Body of pancreas (tissue), 4 donors: ENCODE results near the gene FFAR4. TPM values are rescaled to one million over a fixed set of nuclear protein-coding genes. Genes with fewer than 3 reads are reported as not detected.

ENCODE experiments used
- ATAC-seq: fragments of 150-250 bp; one replicate; pipeline ENCODE4 v1.9.1; 2016
- DNase-seq, 4 donors: peaks; one replicate each; pipeline ENCODE4 v3.0.0-alpha.2; 2019
- H3K27ac ChIP-seq, 4 donors: fragments of 200-600 bp; sonication (generic); 1 replicate in 3 of 4; 2 replicates in 1 of 4; pipeline versions ENCODE4 v1.5.1 to v1.6.1; 2016 to 2019; ENCODE audit warnings: mild to moderate bottlenecking in 1 of 4, mixed read lengths in 1 of 4, moderate library complexity in 1 of 4
- H3K27me3 ChIP-seq, 2 donors: fragments of 200-600 bp; sonication (generic); one replicate each; pipeline ENCODE4 v1.6.0; 2016; ENCODE audit warnings: mild to moderate bottlenecking in 1 of 2
- H3K36me3 ChIP-seq, 2 donors: fragments of 200-600 bp; sonication (generic); replicated peaks in 1 of 2; 2 replicates each; pipeline ENCODE4 v1.5.1; 2016; ENCODE audit warnings: low read depth in 2 of 2; ENCODE audit not compliant: insufficient read depth in 1 of 2
- H3K4me1 ChIP-seq: fragments of 200-600 bp; sonication (generic); one replicate; pipeline ENCODE4 v1.6.0; 2016
- H3K4me3 ChIP-seq, 2 donors: fragments of 200-600 bp; sonication (generic); 1 replicate in 1 of 2; 2 replicates in 1 of 2; pipeline ENCODE4 v1.5.1; 2016 to 2019
- H3K9me3 ChIP-seq, 3 donors: fragments of 200-600 bp; sonication (generic); 1 replicate in 2 of 3; 2 replicates in 1 of 3; pipeline ENCODE4 v1.5.1; 2016
- POLR2A ChIP-seq, 3 donors: fragments of 450-650 bp; IDR thresholded peaks; one replicate each; pipeline ENCODE4 v1.6.1; 2016; ENCODE audit warnings: antibody characterized with exemption in 3 of 3, mild to moderate bottlenecking in 2 of 3
- WGBS, 2 donors: methylation state at CpG; one replicate each; pipeline ENCODE4 v1.1.5; 2017; 5-methylcytosine and 5-hydroxymethylcytosine counted together
- intact Hi-C: fragments of 100-400 bp; cut with DNase I; formaldehyde crosslinking; loops from one replicate; pipeline ENCODE4 v1.15.1; 2023
- total RNA-seq, 2 donors: library from RNA; depleted of rRNA; stranded (reverse); fragments of >200 nt; gene quantifications; one replicate each; pipeline ENCODE4 v1.1.0, GENCODE V29; 2016
- TF ChIP-seq, protein P1 (sequence below), 7 experiments: fragments of 450-650 bp in 4 of 7; fragments of 200-600 bp in 3 of 7; sonication (generic) in 3 of 7; IDR thresholded peaks; one replicate each; pipeline ENCODE4 v1.5.1; 2016 to 2019; ENCODE audit warnings: antibody characterized with exemption in 7 of 7

FFAR4 gene
- total RNA-seq, 2 donors from 2014 or later: 0.78 to 2.3 TPM

DNA sequence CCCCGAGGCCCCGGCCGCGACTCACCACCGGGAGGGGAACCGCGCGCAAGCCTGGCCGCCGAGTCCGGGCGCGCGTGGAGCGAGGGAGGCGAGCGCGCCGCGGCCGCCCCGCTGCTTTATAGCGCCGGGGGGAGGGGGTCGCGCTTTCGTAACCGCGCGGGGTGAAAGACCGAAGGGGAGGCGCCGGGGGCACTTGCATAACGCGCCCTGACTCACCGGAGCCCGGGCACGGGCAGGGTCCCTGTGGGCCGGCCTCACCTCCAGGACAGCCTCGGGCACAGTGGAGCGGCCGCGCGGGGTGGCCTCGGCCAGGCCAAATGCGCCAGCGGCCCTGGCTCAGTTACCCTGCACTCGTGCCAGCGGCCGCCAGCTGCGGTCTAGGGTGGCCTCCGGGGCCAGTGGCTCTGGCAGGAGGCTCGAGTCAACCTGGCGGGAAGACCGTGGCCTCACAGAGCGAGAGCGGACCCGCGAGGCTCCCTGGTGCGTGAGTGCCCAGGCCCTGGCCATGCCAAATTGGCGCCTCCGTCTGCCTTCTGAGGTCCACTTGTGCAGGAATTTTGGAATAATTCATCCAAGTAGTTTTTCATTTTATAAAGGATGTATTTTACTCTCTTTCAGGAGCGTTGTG lies 34.8 kb downstream of the FFAR4 start, which contains the start of gene RBP4:
TSS of gene RBP4 (minus strand) at position 90 of the 628 bp plus-strand sequence. CDS start 207 bp downstream, outside the sequence.
- DNase-seq (peak in 3 of 4 donors; percentile 27 to 34 (median 34)), ATAC-seq (peak; percentile 53)
- no peaks in the 10 kb centered on the region for H3K36me3 ChIP-seq
- peaks cover 0 to 6% of the 10 kb centered on the region in 2 donors for H3K27me3 ChIP-seq
- WGBS, 2 donors: 2 to 6% methylated on average over 12 to 48 of the region's 63 CpGs
- no peaks in the 10 kb centered on the region for H3K9me3 ChIP-seq
- intact Hi-C loops: no loop called here
- H3K27ac ChIP-seq: no peak within 1 kb of the TSS
- TF ChIP-seq, protein P1, sequence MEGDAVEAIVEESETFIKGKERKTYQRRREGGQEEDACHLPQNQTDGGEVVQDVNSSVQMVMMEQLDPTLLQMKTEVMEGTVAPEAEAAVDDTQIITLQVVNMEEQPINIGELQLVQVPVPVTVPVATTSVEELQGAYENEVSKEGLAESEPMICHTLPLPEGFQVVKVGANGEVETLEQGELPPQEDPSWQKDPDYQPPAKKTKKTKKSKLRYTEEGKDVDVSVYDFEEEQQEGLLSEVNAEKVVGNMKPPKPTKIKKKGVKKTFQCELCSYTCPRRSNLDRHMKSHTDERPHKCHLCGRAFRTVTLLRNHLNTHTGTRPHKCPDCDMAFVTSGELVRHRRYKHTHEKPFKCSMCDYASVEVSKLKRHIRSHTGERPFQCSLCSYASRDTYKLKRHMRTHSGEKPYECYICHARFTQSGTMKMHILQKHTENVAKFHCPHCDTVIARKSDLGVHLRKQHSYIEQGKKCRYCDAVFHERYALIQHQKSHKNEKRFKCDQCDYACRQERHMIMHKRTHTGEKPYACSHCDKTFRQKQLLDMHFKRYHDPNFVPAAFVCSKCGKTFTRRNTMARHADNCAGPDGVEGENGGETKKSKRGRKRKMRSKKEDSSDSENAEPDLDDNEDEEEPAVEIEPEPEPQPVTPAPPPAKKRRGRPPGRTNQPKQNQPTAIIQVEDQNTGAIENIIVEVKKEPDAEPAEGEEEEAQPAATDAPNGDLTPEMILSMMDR (IDR thresholded peaks at IDR 0.05): no peak
- TF ChIP-seq POLR2A (IDR thresholded peaks at IDR 0.05): peak in 2 of 3 donors; percentile 8 to 28
- peaks cover 25% of the 10 kb centered on the region for H3K4me1 ChIP-seq
- no peak within 1 kb of the TSS for H3K4me3 ChIP-seq

DNA sequence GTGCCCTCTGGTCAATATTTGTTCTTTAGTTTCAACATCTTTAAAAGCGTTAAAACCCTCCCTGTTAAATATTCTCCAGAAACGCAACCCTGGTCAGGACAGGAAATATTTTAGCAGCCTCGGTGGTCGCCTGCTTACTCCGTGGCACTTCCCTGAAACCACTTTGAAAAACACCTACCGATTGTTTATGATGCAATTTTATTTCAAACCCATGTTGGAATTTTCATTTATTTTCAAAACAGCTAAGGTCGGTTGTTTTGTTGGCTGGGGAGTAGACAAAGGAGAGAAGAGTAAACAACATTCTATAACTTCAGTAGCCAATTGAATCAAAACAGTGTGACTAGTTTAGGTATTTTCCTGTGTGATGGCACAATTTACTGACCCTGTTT lies 35.3 kb downstream of the FFAR4 start:
- H3K4me3 ChIP-seq: no peak overlapping the region
- ATAC-seq (no peak), DNase-seq (no peak)
- peaks cover 0 to 6% of the 10 kb centered on the region in 2 donors for H3K27me3 ChIP-seq
- peaks cover 25% of the 10 kb centered on the region for H3K4me1 ChIP-seq
- no peak overlapping the region for H3K27ac ChIP-seq
- intact Hi-C loops: no loop called here
- WGBS, 2 donors: 7 to 11% methylated on average over 7 of the region's 7 CpGs
- no peak for TF ChIP-seq POLR2A (IDR thresholded peaks at IDR 0.05)
- TF ChIP-seq, protein P1 (IDR thresholded peaks at IDR 0.05): no peak
- no peaks in the 10 kb centered on the region for H3K9me3 ChIP-seq
- no peaks in the 10 kb centered on the region for H3K36me3 ChIP-seq

DNA sequence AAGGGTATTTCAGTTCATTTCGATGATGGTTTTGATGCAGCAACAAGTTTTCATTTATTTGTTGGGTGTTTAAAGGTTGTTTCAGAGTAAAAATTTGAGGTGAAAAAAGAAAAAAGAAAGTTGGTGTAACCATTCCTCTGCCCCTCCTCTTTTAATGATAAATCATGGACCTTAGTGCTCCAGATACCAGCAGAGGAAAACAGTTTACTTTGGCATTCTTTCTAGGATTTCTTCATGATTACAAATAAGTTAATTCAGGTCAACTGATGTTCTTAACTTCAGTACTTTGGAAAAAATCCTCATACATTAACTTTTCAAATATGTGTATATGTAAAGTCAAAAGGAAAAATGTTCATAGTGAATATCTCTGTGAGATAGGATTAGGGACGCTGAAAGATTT lies 36.6 kb downstream of the FFAR4 start:
- no peaks in the 10 kb centered on the region for H3K36me3 ChIP-seq
- no peak overlapping the region for H3K4me3 ChIP-seq
- no peaks in the 10 kb centered on the region for H3K9me3 ChIP-seq
- ATAC-seq (no peak), DNase-seq (no peak)
- WGBS, 2 donors: 83 to 87% methylated on average over 2 of the region's 2 CpGs
- peaks cover 0 to 6% of the 10 kb centered on the region in 2 donors for H3K27me3 ChIP-seq
- intact Hi-C loops: no loop called here
- peaks cover 25% of the 10 kb centered on the region for H3K4me1 ChIP-seq
- TF ChIP-seq, protein P1 (IDR thresholded peaks at IDR 0.05): no peak
- no peak for TF ChIP-seq POLR2A (IDR thresholded peaks at IDR 0.05)
- no peak overlapping the region for H3K27ac ChIP-seq

DNA sequence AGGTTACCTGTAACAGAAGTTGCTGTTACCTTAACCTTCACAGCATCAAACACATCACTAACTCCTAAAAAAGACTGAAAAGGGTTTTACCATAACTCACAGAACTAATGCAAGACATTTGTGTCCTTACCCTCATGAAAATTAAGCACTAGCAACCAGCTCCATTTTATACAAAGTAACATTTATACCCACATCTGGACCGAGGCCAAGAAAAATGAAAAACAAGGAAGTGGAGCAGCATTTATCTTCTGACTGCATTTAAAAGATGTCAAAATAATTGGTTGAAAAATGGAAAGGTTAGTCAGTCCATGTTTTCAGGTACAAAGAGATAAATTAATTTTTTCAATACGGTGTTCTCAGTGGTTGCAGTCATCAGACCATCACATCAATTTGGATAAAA lies 37.7 kb downstream of the FFAR4 start:
- WGBS, 2 donors: 11 to 12% methylated on average over 2 of the region's 2 CpGs
- Histone ChIP-seq H3K27me3 (peaks cover 0 to 6% of the 10 kb centered on the region in 2 donors), H3K36me3 (no peaks in the 10 kb centered on the region), H3K4me1 (peaks cover 25% of the 10 kb centered on the region), H3K4me3 (no peak overlapping the region), H3K27ac (no peak overlapping the region), H3K9me3 (no peaks in the 10 kb centered on the region)
- intact Hi-C loops: no loop called here
- ATAC-seq (peak; percentile 38), DNase-seq (no peak)
- TF ChIP-seq POLR2A (IDR thresholded peaks at IDR 0.05): no peak
- TF ChIP-seq, protein P1 (IDR thresholded peaks at IDR 0.05): no peak

DNA sequence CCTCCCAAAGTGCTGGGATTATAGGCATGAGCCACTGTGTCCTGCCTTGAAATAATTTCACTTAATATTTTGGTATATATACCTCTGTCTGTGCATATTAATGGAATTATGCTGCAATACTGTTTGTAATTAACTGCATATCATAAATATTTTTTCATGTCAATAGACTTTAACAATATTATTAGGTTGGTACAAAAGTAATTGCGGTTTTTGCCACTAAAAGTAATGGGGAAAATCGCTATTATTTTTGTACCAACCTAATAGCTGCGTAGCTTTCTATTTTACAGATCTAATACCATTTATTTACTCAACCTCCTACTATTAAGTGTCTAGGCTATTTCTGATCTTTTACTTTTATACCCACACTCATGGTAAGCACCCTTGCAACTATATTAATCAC lies 42.0 kb downstream of the FFAR4 start:
- ATAC-seq: no peak
- Histone ChIP-seq H3K4me3 (no peak overlapping the region), H3K36me3 (no peaks in the 10 kb centered on the region), H3K27me3 (peaks cover 0 to 6% of the 10 kb centered on the region in 2 donors), H3K9me3 (no peaks in the 10 kb centered on the region), H3K4me1 (peaks cover 14% of the 10 kb centered on the region), H3K27ac (no peak overlapping the region)
- DNase-seq: no peak
- TF ChIP-seq, protein P1 (IDR thresholded peaks at IDR 0.05): no peak
- TF ChIP-seq POLR2A (IDR thresholded peaks at IDR 0.05): no peak
- 76 to 84% methylated on average over 3 of the region's 3 CpGs for WGBS, 2 donors
- intact Hi-C loops: no loop called here
